Ovary (tissue), 3 donors: ENCODE measurements around the gene CLCN6.

Experiments used
- CTCF ChIP-seq, 3 donors: fragments of 450-650 bp in 2 of 3; fragments of 200-600 bp in 1 of 3; IDR thresholded peaks; one replicate each; pipeline versions ENCODE4 v1.5.1 to v1.8.0; 2016 to 2022; ENCODE audit warnings: antibody characterized with exemption in 3 of 3, mild to moderate bottlenecking in 1 of 3
- EP300 ChIP-seq: sonication (generic); formaldehyde crosslinking; IDR thresholded peaks from one replicate; pipeline ENCODE4 v1.6.1; 2017; ENCODE audit warnings: antibody characterized with exemption
- POLR2A ChIP-seq: fragments of 450-650 bp; IDR thresholded peaks from one replicate; pipeline ENCODE4 v1.6.1; 2017; ENCODE audit warnings: antibody characterized with exemption, mild to moderate bottlenecking, moderate library complexity
- donor health status: DM: no; HTN: no; CAD: no.

DNA sequence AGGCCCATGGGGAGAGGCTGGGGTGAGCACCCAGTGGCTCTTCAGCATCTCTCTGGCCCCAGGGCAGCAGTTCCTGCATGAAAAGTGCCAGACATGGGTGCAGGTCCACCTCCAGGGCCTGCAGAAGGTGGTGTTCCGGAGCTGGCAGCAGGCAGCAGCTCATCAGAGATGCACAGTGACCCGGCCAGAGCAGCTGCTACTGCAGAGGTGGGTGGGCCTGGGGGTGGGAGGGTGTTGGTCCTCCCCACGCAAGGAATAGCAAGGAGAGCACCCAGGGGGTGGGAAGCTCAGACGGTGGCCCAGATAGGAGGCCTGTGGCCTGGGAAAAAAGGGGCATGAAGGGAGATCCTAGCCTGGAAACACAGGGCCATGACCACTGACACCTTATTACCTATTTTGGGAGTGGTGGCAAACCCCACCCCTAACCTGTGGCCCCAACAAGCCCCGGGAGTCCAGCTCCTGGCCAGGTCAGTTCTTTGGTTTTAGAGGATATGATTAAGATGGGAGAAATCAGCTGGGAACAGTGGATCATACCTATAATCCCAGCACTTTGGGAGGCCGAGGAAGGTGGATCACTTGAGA, 23.8 kb upstream of the CLCN6 start:
- TF ChIP-seq CTCF (IDR thresholded peaks at IDR 0.05) (no peak), EP300 (no peak), POLR2A (no peak)
